ENCODE measurements around the gene TASOR. TPM values are rescaled to one million over a fixed set of nuclear protein-coding genes. Genes with fewer than 3 reads are reported as not detected.
A peak's percentile ranks its signal among the peaks of the same experiment; 100 is the strongest.

TASOR gene
- total RNA-seq, 1 experiment from 2014 or later, result 40.2 TPM

DNA sequence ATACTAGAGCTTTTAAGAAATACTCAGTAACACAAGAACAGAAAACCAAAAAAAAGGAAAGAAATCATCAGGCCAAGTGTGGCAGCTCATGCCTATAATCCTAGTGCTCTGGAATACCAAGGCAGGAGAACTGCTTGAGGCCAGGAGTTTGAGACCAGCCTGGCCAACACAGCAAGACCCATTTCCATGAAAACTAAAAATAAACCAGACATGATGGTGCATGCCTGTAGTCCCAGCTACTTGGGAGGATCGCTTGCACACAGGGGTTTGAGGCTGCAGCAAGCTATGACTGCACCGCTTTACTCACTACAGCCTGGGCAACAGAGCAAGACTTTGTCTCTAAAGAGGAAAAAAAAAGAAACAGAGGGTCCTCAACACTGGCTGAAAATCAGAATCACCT, 18.2 kb downstream of the TASOR start:
- Mint-ChIP-seq H3K27ac (peak overlapping the region; percentile 45; the same call in 1 of the 2 replicates), H3K4me1 (no peaks in the 10 kb centered on the region), H3K4me3 (no peak overlapping the region), H3K9me3 (peaks cover 4% of the 10 kb centered on the region; the same call in 1 of the 2 replicates), H3K36me3 (peaks cover 62% of the 10 kb centered on the region), H3K27me3 (ENCODE audit: low read depth) (no peaks in the 10 kb centered on the region)
- ChIA-PET CTCF (no interaction called here), POLR2A (no interaction called here)
- TF ChIP-seq, protein P1, sequence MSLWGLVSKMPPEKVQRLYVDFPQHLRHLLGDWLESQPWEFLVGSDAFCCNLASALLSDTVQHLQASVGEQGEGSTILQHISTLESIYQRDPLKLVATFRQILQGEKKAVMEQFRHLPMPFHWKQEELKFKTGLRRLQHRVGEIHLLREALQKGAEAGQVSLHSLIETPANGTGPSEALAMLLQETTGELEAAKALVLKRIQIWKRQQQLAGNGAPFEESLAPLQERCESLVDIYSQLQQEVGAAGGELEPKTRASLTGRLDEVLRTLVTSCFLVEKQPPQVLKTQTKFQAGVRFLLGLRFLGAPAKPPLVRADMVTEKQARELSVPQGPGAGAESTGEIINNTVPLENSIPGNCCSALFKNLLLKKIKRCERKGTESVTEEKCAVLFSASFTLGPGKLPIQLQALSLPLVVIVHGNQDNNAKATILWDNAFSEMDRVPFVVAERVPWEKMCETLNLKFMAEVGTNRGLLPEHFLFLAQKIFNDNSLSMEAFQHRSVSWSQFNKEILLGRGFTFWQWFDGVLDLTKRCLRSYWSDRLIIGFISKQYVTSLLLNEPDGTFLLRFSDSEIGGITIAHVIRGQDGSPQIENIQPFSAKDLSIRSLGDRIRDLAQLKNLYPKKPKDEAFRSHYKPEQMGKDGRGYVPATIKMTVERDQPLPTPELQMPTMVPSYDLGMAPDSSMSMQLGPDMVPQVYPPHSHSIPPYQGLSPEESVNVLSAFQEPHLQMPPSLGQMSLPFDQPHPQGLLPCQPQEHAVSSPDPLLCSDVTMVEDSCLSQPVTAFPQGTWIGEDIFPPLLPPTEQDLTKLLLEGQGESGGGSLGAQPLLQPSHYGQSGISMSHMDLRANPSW (CRISPR knock-in tag; conservative IDR thresholded peaks at IDR 0.05; ENCODE audit: low read depth), result no peak
- TF ChIP-seq ZNF121 (CRISPR knock-in tag; IDR thresholded peaks at IDR 0.05), result peak; percentile 75; the same call in 1 of the 2 replicates
- ATAC-seq (no peak), DNase-seq (ENCODE audit: low spot score) (no peak)

DNA sequence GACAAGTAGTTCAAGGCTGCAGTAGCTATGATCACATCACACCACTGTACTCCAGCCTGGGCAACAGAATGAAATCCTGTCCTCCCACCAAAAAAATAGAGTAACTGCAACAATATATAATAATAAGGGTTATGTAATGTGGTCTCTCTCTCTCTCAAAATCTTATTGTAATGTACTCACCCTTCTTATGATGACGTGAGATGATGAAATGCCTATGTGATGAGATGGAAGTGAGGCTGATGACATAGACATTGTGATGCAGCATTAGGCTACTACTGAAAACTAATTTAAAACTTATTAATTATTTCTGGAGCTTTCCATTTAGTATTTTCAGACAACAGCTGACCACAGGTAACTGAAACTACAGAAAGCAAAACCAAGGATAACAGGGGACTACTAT, 27.4 kb downstream of the TASOR start:
- ChIA-PET CTCF (no interaction called here), POLR2A (no interaction called here)
- Mint-ChIP-seq H3K4me1 (peaks cover 19% of the 10 kb centered on the region), H3K36me3 (peaks cover 46% of the 10 kb centered on the region), H3K27ac (no peak overlapping the region), H3K27me3 (ENCODE audit: low read depth) (no peaks in the 10 kb centered on the region), H3K4me3 (no peak overlapping the region), H3K9me3 (no peaks in the 10 kb centered on the region)
- DNase-seq (ENCODE audit: low spot score), result no peak
- ATAC-seq, result no peak
- no peak for TF ChIP-seq NR1H2 (CRISPR knock-in tag; IDR thresholded peaks at IDR 0.05)
- TF ChIP-seq MYBL2 (CRISPR knock-in tag; IDR thresholded peaks at IDR 0.05), result no peak
- TF ChIP-seq MXD4 (CRISPR knock-in tag; IDR thresholded peaks at IDR 0.05; ENCODE audit: borderline replicate concordance), result no peak
- TF ChIP-seq, protein P1 (CRISPR knock-in tag; conservative IDR thresholded peaks at IDR 0.05; ENCODE audit: low read depth), result no peak
- TF ChIP-seq ZBTB21 (CRISPR knock-in tag; IDR thresholded peaks at IDR 0.05; ENCODE audit: borderline replicate concordance), result no peak

DNA sequence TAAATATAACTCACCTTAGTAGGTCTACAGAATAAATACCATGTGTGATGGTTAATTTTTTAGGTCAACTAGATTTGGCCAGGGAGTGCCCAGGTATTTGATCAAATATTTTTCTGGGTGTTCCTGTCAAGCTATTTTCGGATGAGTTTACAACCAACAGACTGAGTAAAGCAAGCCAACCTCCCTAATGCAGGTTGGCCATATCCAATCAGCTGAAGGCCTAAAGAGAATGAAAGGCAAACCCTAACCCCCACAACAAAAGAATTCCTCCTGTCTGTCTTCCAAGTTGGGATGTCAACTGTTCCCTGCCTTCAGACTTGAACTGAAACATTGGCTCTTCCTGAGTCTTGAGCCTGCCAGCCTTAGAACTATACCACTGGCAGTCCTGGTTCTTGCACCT, 28.6 kb downstream of the TASOR start:
- Mint-ChIP-seq H3K4me3 (no peak overlapping the region), H3K4me1 (peaks cover 16% of the 10 kb centered on the region), H3K9me3 (no peaks in the 10 kb centered on the region), H3K27ac (peak overlapping the region; percentile 65; the same call in 1 of the 2 replicates), H3K27me3 (ENCODE audit: low read depth) (no peaks in the 10 kb centered on the region), H3K36me3 (peaks cover 37% of the 10 kb centered on the region)
- ATAC-seq (no peak), DNase-seq (ENCODE audit: low spot score) (no peak)
- POLR2A ChIA-PET, result no interaction called here
- CTCF ChIA-PET, result no interaction called here
- TF ChIP-seq SOX15 (CRISPR knock-in tag; IDR thresholded peaks at IDR 0.05), result no peak
- TF ChIP-seq, protein P2, sequence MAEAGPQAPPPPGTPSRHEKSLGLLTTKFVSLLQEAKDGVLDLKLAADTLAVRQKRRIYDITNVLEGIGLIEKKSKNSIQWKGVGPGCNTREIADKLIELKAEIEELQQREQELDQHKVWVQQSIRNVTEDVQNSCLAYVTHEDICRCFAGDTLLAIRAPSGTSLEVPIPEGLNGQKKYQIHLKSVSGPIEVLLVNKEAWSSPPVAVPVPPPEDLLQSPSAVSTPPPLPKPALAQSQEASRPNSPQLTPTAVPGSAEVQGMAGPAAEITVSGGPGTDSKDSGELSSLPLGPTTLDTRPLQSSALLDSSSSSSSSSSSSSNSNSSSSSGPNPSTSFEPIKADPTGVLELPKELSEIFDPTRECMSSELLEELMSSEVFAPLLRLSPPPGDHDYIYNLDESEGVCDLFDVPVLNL (CRISPR knock-in tag; IDR thresholded peaks at IDR 0.05; ENCODE audit: borderline replicate concordance, low read depth), result no peak
- no peak for TF ChIP-seq FOXP1 (CRISPR knock-in tag; IDR thresholded peaks at IDR 0.05; ENCODE audit: borderline replicate concordance)
- TF ChIP-seq PRRX2 (CRISPR knock-in tag; IDR thresholded peaks at IDR 0.05), result no peak
- TF ChIP-seq TCF7 (CRISPR knock-in tag; IDR thresholded peaks at IDR 0.05; ENCODE audit: low read depth), result no peak
- TF ChIP-seq, protein P3, sequence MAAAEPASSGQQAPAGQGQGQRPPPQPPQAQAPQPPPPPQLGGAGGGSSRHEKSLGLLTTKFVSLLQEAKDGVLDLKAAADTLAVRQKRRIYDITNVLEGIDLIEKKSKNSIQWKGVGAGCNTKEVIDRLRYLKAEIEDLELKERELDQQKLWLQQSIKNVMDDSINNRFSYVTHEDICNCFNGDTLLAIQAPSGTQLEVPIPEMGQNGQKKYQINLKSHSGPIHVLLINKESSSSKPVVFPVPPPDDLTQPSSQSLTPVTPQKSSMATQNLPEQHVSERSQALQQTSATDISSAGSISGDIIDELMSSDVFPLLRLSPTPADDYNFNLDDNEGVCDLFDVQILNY (CRISPR knock-in tag; IDR thresholded peaks at IDR 0.05), result no peak
- TF ChIP-seq, protein P4, sequence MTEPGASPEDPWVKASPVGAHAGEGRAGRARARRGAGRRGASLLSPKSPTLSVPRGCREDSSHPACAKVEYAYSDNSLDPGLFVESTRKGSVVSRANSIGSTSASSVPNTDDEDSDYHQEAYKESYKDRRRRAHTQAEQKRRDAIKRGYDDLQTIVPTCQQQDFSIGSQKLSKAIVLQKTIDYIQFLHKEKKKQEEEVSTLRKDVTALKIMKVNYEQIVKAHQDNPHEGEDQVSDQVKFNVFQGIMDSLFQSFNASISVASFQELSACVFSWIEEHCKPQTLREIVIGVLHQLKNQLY (CRISPR knock-in tag; IDR thresholded peaks at IDR 0.05), result no peak
- no peak for TF ChIP-seq TEAD4 (CRISPR knock-in tag; IDR thresholded peaks at IDR 0.05)
- TF ChIP-seq, protein P5, sequence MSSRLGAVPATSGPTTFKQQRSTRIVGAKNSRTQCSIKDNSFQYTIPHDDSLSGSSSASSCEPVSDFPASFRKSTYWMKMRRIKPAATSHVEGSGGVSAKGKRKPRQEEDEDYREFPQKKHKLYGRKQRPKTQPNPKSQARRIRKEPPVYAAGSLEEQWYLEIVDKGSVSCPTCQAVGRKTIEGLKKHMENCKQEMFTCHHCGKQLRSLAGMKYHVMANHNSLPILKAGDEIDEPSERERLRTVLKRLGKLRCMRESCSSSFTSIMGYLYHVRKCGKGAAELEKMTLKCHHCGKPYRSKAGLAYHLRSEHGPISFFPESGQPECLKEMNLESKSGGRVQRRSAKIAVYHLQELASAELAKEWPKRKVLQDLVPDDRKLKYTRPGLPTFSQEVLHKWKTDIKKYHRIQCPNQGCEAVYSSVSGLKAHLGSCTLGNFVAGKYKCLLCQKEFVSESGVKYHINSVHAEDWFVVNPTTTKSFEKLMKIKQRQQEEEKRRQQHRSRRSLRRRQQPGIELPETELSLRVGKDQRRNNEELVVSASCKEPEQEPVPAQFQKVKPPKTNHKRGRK (CRISPR knock-in tag; IDR thresholded peaks at IDR 0.05; ENCODE audit: borderline replicate concordance), result no peak
- TF ChIP-seq, protein P6, sequence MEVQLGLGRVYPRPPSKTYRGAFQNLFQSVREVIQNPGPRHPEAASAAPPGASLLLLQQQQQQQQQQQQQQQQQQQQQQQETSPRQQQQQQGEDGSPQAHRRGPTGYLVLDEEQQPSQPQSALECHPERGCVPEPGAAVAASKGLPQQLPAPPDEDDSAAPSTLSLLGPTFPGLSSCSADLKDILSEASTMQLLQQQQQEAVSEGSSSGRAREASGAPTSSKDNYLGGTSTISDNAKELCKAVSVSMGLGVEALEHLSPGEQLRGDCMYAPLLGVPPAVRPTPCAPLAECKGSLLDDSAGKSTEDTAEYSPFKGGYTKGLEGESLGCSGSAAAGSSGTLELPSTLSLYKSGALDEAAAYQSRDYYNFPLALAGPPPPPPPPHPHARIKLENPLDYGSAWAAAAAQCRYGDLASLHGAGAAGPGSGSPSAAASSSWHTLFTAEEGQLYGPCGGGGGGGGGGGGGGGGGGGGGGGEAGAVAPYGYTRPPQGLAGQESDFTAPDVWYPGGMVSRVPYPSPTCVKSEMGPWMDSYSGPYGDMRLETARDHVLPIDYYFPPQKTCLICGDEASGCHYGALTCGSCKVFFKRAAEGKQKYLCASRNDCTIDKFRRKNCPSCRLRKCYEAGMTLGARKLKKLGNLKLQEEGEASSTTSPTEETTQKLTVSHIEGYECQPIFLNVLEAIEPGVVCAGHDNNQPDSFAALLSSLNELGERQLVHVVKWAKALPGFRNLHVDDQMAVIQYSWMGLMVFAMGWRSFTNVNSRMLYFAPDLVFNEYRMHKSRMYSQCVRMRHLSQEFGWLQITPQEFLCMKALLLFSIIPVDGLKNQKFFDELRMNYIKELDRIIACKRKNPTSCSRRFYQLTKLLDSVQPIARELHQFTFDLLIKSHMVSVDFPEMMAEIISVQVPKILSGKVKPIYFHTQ (CRISPR knock-in tag; IDR thresholded peaks at IDR 0.05), result no peak
- TF ChIP-seq, protein P7, sequence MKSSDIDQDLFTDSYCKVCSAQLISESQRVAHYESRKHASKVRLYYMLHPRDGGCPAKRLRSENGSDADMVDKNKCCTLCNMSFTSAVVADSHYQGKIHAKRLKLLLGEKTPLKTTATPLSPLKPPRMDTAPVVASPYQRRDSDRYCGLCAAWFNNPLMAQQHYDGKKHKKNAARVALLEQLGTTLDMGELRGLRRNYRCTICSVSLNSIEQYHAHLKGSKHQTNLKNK (CRISPR knock-in tag; IDR thresholded peaks at IDR 0.05), result no peak
- TF ChIP-seq CREB1 (CRISPR knock-in tag; IDR thresholded peaks at IDR 0.05), result no peak
- TF ChIP-seq ZNF317 (CRISPR knock-in tag; IDR thresholded peaks at IDR 0.05; ENCODE audit: borderline replicate concordance, low read depth), result no peak

Measured in WTC11 (cell line).